GM23338 (cell line): ENCODE measurements around the gene CHSY1. TPM values are rescaled to one million over a fixed set of nuclear protein-coding genes. Genes with fewer than 3 reads are reported as not detected.

Source experiments
- ATAC-seq: fragments of 200-7000 bp; cut with Tn5 transposase; 3 replicates; pipeline ENCODE4 v1.9.1; 2020
- DNase-seq: peaks from one replicate; pipeline ENCODE4 v3.0.0-alpha.2; 2015; ENCODE audit warnings: low spot score
- H2AFZ ChIP-seq: fragments of 200-600 bp; sonication (generic); 2 replicates; pipeline ENCODE4 v1.8.0; 2016; ENCODE audit warnings: antibody characterized with exemption, mild to moderate bottlenecking, moderate library complexity
- H3F3A ChIP-seq: fragments of 200-600 bp; sonication (generic); replicated peaks from 2 replicates; pipeline ENCODE4 v1.8.0; 2017; ENCODE audit warnings: antibody characterized with exemption, mixed run types, low read depth
- H3K27ac ChIP-seq: fragments of 200-600 bp; sonication (generic); 2 replicates; pipeline ENCODE4 v1.6.1; 2016; ENCODE audit warnings: low read depth
- H3K27me3 ChIP-seq: fragments of 200-600 bp; sonication (generic); 2 replicates; pipeline ENCODE4 v1.8.0; 2016; ENCODE audit warnings: mild to moderate bottlenecking, mixed run types, moderate library complexity; ENCODE audit not compliant: insufficient read depth
- H3K36me3 ChIP-seq: fragments of 200-600 bp; sonication (generic); 2 replicates; pipeline ENCODE4 v1.8.0; 2016; ENCODE audit warnings: mild to moderate bottlenecking; ENCODE audit not compliant: insufficient read depth
- H3K4me1 ChIP-seq: fragments of 200-600 bp; sonication (generic); 2 replicates; pipeline ENCODE4 v1.8.0; 2016; ENCODE audit warnings: mild to moderate bottlenecking, moderate library complexity; ENCODE audit not compliant: insufficient read depth
- H3K4me2 ChIP-seq: fragments of 200-600 bp; sonication (generic); 2 replicates; pipeline ENCODE4 v1.7.1; 2017; ENCODE audit warnings: mixed run types
- H3K4me3 ChIP-seq: fragments of 200-600 bp; sonication (generic); 2 replicates; pipeline ENCODE4 v1.6.1; 2016; ENCODE audit warnings: mixed run types
- H3K79me2 ChIP-seq: fragments of 200-600 bp; sonication (generic); replicated peaks from 2 replicates; pipeline ENCODE4 v1.8.0; 2017; ENCODE audit warnings: mild to moderate bottlenecking; ENCODE audit not compliant: insufficient read depth
- H3K9me2 ChIP-seq: fragments of 200-600 bp; sonication (generic); 2 replicates; pipeline ENCODE4 v1.8.0; 2017; ENCODE audit not compliant: insufficient read depth
- H4K20me1 ChIP-seq: fragments of 200-600 bp; sonication (generic); replicated peaks from 2 replicates; pipeline ENCODE4 v1.8.0; 2017; ENCODE audit warnings: mild to moderate bottlenecking; ENCODE audit not compliant: insufficient read depth
- H3K27ac Mint-ChIP-seq: 2 replicates; pipeline ENCODE4 v1.8.0; 2020; ENCODE audit warnings: inconsistent platforms, mild to moderate bottlenecking, moderate library complexity, mixed read lengths
- H3K27me3 Mint-ChIP-seq: 3 replicates; pipeline ENCODE4 v1.8.0; 2022; ENCODE audit warnings: low read depth, mild to moderate bottlenecking, moderate library complexity, mixed read lengths, inconsistent platforms; ENCODE audit not compliant: insufficient read depth, poor library complexity
- H3K36me3 Mint-ChIP-seq: 3 replicates; pipeline ENCODE4 v1.8.0; 2021; ENCODE audit warnings: low read depth, mild to moderate bottlenecking, inconsistent platforms, moderate library complexity, mixed read lengths
- H3K4me1 Mint-ChIP-seq: 3 replicates; pipeline ENCODE4 v1.8.0; 2020; ENCODE audit warnings: mild to moderate bottlenecking, inconsistent platforms, mixed read lengths
- H3K4me3 Mint-ChIP-seq: 3 replicates; pipeline ENCODE4 v1.8.0; 2021; ENCODE audit warnings: moderate library complexity, mild to moderate bottlenecking, inconsistent platforms, mixed read lengths
- H3K9me3 Mint-ChIP-seq: 3 replicates; pipeline ENCODE4 v1.8.0; 2020; ENCODE audit warnings: moderate library complexity, mild to moderate bottlenecking, inconsistent platforms, mixed read lengths
- CREB1 ChIP-seq: fragments of 250-450 bp; sonication (Bioruptor Pico); IDR thresholded peaks from 2 replicates; pipeline ENCODE4 v1.5.0; 2020; ENCODE audit warnings: low read depth, mild to moderate bottlenecking, moderate library complexity
- ETS1 ChIP-seq: IDR thresholded peaks from 2 replicates; pipeline ENCODE4 v1.6.1; 2016; ENCODE audit warnings: antibody characterized with exemption
- EZH2 ChIP-seq: fragments of 200-600 bp; sonication (generic); IDR thresholded peaks from one replicate; pipeline ENCODE4 v1.8.0; 2017; ENCODE audit warnings: antibody characterized with exemption, mild to moderate bottlenecking, low read depth; ENCODE audit not compliant: unreplicated experiment
- EZH2phosphoT487 ChIP-seq: fragments of 200-600 bp; sonication (generic); IDR thresholded peaks from one replicate; pipeline ENCODE4 v1.8.1; 2018; ENCODE audit warnings: antibody characterized with exemption; ENCODE audit not compliant: unreplicated experiment
- JUNB ChIP-seq: IDR thresholded peaks from one replicate; pipeline ENCODE4 v1.6.1; 2016; ENCODE audit warnings: antibody characterized with exemption; ENCODE audit not compliant: unreplicated experiment
- NANOG ChIP-seq: IDR thresholded peaks from 2 replicates; pipeline ENCODE4 v1.6.1; 2016; ENCODE audit warnings: antibody characterized with exemption, borderline replicate concordance
- POLR2AphosphoS5 ChIP-seq: IDR thresholded peaks from 2 replicates; pipeline ENCODE4 v1.6.1; 2016; ENCODE audit warnings: antibody characterized with exemption, low read depth
- STAT1 ChIP-seq: IDR thresholded peaks from one replicate; pipeline ENCODE4 v1.6.1; 2016; ENCODE audit warnings: antibody characterized with exemption; ENCODE audit not compliant: unreplicated experiment
- ZNF114 ChIP-seq: fragments of 250-450 bp; sonication (Bioruptor Pico); IDR thresholded peaks from 2 replicates; pipeline ENCODE4 v1.5.0; 2020; ENCODE audit warnings: mild to moderate bottlenecking, moderate library complexity
- ZNF331 ChIP-seq: fragments of 250-450 bp; sonication (Bioruptor Pico); IDR thresholded peaks from 2 replicates; pipeline ENCODE4 v1.5.0; 2020; ENCODE audit warnings: low read depth, mild to moderate bottlenecking, moderate library complexity
- ZNF462 ChIP-seq: fragments of 250-450 bp; sonication (Bioruptor Pico); IDR thresholded peaks from 2 replicates; pipeline ENCODE4 v1.5.0; 2020; ENCODE audit warnings: mild to moderate bottlenecking, moderate library complexity
- polyA plus RNA-seq: library from polyadenylated mRNA; unstranded; fragments of >200 nt; fragmentation: Nextera tagmentation; extraction: Ambion mirVana; gene quantifications from 2 replicates; pipeline ENCODE4 v1.2.1, GENCODE V29; 2016
- total RNA-seq: library from RNA; depleted of rRNA; stranded (reverse); fragments of >200 nt; shearing (Covaris generic); gene quantifications from 2 replicates; pipeline ENCODE4 v1.2.3, GENCODE V29; 2014
- TF ChIP-seq, protein P1 (sequence below): IDR thresholded peaks from one replicate; pipeline ENCODE4 v1.6.1; 2018; ENCODE audit warnings: antibody characterized with exemption; ENCODE audit not compliant: unreplicated experiment
- TF ChIP-seq, protein P2 (sequence below), 2 experiments: fragments of 200-600 bp in 1 of 2; sonication (generic) in 1 of 2; conservative IDR thresholded peaks; 2 replicates each; pipeline versions ENCODE4 v1.5.1 to v1.6.1; 2016 to 2017; ENCODE audit warnings: antibody characterized with exemption in 2 of 2, low read depth in 2 of 2, mild to moderate bottlenecking in 2 of 2, moderate library complexity in 1 of 2

CHSY1 gene
- total and polyA plus RNA-seq, 2 experiments from 2014 or later: 9.8 to 47.7 TPM

DNA sequence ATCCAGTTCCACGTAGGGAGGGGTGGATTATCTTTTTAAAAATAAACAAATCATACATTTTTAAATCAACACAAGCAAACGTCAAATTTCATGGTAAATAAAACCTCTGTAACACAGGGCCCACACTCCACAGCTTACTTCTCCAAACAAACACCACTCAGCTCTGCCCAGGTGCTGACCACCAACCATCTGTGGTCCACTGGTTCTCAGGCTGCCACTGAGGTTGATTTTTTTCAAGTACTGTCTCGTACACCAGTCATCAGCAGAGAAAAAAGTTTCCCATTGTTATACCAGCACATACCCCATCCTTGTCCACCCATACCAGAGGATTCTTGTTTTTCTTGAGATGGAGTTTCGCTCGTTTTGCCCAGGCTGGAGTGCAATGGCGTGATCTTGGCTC, 32.4 kb downstream of the CHSY1 start:
- H2AFZ ChIP-seq: no peak overlapping the region
- no peak for DNase-seq

More for the DNA sequence above, 32.4 kb downstream of the CHSY1 start:
- Histone ChIP-seq H3K36me3 (no peaks in the 10 kb centered on the region), H3K27ac (no peak overlapping the region), H3K79me2 (peaks cover 95% of the 10 kb centered on the region), H3K9me2 (no peaks in the 10 kb centered on the region), H3F3A (no peaks in the 10 kb centered on the region), H3K4me3 (no peak overlapping the region), H4K20me1 (peaks cover 46% of the 10 kb centered on the region), H3K4me2 (no peak overlapping the region), H3K27me3 (no peaks in the 10 kb centered on the region), H3K4me1 (0 out of 2 replicates have a peak, but pooled peaks cover 5% of the 10 kb centered on the region)
- H3K4me1 Mint-ChIP-seq: peaks cover 28% of the 10 kb centered on the region; the same call in 2 of the 3 replicates
- no peak overlapping the region for H3K27ac Mint-ChIP-seq
- H3K36me3 Mint-ChIP-seq: peaks cover 3% of the 10 kb centered on the region; the same call in 2 of the 3 replicates
- no peaks in the 10 kb centered on the region for H3K9me3 Mint-ChIP-seq
- TF ChIP-seq, protein P1, sequence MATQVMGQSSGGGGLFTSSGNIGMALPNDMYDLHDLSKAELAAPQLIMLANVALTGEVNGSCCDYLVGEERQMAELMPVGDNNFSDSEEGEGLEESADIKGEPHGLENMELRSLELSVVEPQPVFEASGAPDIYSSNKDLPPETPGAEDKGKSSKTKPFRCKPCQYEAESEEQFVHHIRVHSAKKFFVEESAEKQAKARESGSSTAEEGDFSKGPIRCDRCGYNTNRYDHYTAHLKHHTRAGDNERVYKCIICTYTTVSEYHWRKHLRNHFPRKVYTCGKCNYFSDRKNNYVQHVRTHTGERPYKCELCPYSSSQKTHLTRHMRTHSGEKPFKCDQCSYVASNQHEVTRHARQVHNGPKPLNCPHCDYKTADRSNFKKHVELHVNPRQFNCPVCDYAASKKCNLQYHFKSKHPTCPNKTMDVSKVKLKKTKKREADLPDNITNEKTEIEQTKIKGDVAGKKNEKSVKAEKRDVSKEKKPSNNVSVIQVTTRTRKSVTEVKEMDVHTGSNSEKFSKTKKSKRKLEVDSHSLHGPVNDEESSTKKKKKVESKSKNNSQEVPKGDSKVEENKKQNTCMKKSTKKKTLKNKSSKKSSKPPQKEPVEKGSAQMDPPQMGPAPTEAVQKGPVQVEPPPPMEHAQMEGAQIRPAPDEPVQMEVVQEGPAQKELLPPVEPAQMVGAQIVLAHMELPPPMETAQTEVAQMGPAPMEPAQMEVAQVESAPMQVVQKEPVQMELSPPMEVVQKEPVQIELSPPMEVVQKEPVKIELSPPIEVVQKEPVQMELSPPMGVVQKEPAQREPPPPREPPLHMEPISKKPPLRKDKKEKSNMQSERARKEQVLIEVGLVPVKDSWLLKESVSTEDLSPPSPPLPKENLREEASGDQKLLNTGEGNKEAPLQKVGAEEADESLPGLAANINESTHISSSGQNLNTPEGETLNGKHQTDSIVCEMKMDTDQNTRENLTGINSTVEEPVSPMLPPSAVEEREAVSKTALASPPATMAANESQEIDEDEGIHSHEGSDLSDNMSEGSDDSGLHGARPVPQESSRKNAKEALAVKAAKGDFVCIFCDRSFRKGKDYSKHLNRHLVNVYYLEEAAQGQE: no peak
- TF ChIP-seq EZH2 (no peak), STAT1 (no peak), ZNF114 (no peak), EZH2phosphoT487 (no peak), ZNF331 (CRISPR knock-in tag) (no peak), NANOG (no peak), POLR2AphosphoS5 (no peak), JUNB (no peak), ZNF462 (no peak), ETS1 (no peak), CREB1 (no peak)
- TF ChIP-seq, protein P2, sequence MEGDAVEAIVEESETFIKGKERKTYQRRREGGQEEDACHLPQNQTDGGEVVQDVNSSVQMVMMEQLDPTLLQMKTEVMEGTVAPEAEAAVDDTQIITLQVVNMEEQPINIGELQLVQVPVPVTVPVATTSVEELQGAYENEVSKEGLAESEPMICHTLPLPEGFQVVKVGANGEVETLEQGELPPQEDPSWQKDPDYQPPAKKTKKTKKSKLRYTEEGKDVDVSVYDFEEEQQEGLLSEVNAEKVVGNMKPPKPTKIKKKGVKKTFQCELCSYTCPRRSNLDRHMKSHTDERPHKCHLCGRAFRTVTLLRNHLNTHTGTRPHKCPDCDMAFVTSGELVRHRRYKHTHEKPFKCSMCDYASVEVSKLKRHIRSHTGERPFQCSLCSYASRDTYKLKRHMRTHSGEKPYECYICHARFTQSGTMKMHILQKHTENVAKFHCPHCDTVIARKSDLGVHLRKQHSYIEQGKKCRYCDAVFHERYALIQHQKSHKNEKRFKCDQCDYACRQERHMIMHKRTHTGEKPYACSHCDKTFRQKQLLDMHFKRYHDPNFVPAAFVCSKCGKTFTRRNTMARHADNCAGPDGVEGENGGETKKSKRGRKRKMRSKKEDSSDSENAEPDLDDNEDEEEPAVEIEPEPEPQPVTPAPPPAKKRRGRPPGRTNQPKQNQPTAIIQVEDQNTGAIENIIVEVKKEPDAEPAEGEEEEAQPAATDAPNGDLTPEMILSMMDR (conservative IDR thresholded peaks at IDR 0.05; ENCODE audit: low read depth in 2 of 2): no peak
- no peak for ATAC-seq
- H3K4me3 Mint-ChIP-seq: no peak overlapping the region
- H3K27me3 Mint-ChIP-seq: no peaks in the 10 kb centered on the region
